Parietal lobe (tissue), 2 donors: ENCODE results near the gene CDCA5. TPM values are rescaled to one million over a fixed set of nuclear protein-coding genes. Genes with fewer than 3 reads are reported as not detected.

Experiments
- small RNA-seq: library from RNA; depleted of rRNA; stranded (forward); fragments of <200 nt; gene quantifications from one replicate; pipeline ENCODE3, GENCODE V24; 2014; ENCODE audit warnings: low replicate concordance
- total RNA-seq: library from RNA; depleted of rRNA; stranded (reverse); fragments of >200 nt; gene quantifications from one replicate; pipeline ENCODE4 v1.2.3, GENCODE V29; 2014

The CDCA5 gene, protein sequence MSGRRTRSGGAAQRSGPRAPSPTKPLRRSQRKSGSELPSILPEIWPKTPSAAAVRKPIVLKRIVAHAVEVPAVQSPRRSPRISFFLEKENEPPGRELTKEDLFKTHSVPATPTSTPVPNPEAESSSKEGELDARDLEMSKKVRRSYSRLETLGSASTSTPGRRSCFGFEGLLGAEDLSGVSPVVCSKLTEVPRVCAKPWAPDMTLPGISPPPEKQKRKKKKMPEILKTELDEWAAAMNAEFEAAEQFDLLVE
- total RNA-seq = 2.8 TPM

GRCh38 chr11:65083834-65084597, at the start of gene CDCA5, which contains the start of gene ZFPL1:
CDCA5 (minus strand) TSS chr11:65084040; CDS start chr11:65083978, 62 bp downstream.
ZFPL1 (plus strand) TSS chr11:65084222; CDS start chr11:65084699, 477 bp downstream.

GRCh38 chr11:65121865-65122696, 38.2 kb upstream of the CDCA5 start, which contains the start of the genes FAU and MRPL49:
FAU (minus strand) TSS chr11:65122134; CDS start chr11:65121813, 321 bp downstream.
MRPL49 (plus strand) TSS chr11:65122321; CDS start chr11:65122347, 26 bp downstream.

GRCh38 chr11:65117206-65118096, 33.6 kb upstream of the CDCA5 start, which contains the start of gene ZNHIT2:
ZNHIT2 (minus strand) TSS chr11:65117701; CDS start chr11:65117653, 48 bp downstream.

GRCh38 chr11:65111744-65112545, 28.1 kb upstream of the CDCA5 start, which contains the start of gene TM7SF2:
TM7SF2 (plus strand) TSS chr11:65111872; CDS start chr11:65112016, 144 bp downstream.

GRCh38 chr11:65095974-65096806, 12.3 kb upstream of the CDCA5 start, which contains the start of gene VPS51:
VPS51 (plus strand) TSS chr11:65096214; CDS start chr11:65096251, 37 bp downstream.

DNA sequence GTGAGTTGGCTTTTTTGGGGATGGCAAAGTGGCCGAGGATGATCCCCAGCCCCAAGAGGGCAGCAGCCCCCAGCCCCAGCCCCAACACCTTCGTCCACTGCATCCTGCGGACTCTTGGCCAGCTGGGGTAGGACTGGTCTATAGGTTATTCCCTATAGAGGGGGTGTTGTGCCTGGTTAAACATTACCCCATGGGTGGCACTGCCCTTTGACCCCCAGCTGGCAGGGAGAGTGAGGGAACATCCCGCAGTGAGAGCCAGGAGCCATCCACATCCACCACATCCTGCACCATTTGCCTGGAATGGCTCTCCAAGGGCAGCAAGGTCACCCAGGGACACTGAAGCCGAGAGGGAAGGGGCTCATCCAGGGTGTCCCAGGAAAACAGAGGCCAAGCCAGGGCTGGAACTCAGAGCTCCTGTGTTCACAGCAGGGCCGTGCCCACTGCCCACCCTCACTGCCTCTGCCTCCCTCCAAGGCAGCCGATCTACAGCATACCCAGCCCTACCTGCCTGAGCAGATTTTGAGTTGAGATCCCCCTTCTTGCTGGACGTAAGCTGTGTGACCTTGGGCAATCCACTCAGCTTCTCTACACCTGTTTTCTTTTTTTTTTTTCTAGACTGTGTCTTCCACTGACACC, 25.3 kb downstream of the CDCA5 start, which contains the start of gene NAALADL1:
TSS of gene NAALADL1 (minus strand) at position 135 of the 636 bp plus-strand sequence. CDS start at position 103, 32 bp downstream.

DNA sequence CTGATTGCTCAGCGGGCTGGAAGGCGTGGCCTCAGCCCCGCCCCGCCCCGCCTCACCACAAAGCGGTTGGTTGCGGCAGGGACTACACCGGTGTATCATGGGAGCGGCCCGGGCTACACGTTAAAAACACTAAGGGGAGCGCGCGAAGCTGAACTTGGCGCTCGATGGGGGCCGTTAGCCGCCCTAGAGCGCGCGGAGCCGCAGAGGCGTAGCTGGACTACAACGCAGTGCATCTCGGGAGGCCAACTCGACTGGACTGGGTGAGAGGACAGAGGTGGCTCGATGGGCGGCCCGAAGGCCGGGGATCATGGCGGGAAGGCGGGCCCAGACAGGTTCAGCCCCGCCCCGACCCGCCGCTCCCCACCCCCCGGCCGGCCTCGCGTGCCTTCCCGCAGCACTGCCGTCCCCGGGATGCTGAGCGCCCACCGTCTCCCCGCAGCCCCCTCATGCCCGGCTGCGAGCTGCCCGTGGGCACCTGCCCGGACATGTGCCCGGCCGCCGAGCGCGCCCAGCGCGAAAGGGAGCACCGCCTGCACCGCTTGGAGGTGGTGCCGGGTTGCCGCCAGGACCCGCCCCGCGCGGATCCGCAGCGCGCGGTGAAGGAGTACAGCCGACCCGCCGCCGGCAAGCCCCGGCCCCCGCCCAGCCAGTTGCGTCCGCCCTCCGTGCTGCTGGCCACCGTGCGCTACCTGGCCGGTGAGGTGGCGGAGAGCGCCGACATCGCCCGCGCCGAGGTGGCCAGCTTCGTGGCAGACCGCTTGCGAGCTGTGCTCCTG, 42.8 kb downstream of the CDCA5 start, which contains the start of gene SAC3D1:
TSS of gene SAC3D1 (plus strand) at position 364 of the 776 bp plus-strand sequence. CDS start at position 447, 83 bp downstream.

Small RNA genes within 50 kb of the gene (small RNA-seq; reads per million reads assigned to genes)
- not detected for gene SNX15

Other genes starting within 250 kb of the CDCA5 start
- gene CDC42BPG, start 239.4 kb downstream of the CDCA5 start, total RNA-seq = 0.31 TPM
- 44.4 TPM for gene EHD1, start 205.4 kb downstream of the CDCA5 start, total RNA-seq
- gene ATG2A, start 166.8 kb downstream of the CDCA5 start, total RNA-seq = 13.1 TPM
- 27.9 TPM for gene PPP2R5B, start 159.4 kb downstream of the CDCA5 start, total RNA-seq
- gene GPHA2, start 148.1 kb downstream of the CDCA5 start, total RNA-seq = not detected
- not detected for gene MAJIN, start 111.9 kb downstream of the CDCA5 start, total RNA-seq
- gene BATF2, start 87.1 kb downstream of the CDCA5 start, total RNA-seq = not detected
- gene ARL2, start 69.9 kb downstream of the CDCA5 start, total RNA-seq = 42.9 TPM
- gene SNX15, start 56.6 kb downstream of the CDCA5 start, total RNA-seq = 21.9 TPM
- gene SAC3D1, start 42.8 kb downstream of the CDCA5 start, total RNA-seq = 4.7 TPM
- gene NAALADL1, start 25.5 kb downstream of the CDCA5 start, total RNA-seq = 2.2 TPM
- gene ZFPL1, start 182 bp upstream of the CDCA5 start, total RNA-seq = 20.3 TPM
- gene VPS51, start 12.2 kb upstream of the CDCA5 start, total RNA-seq = 197 TPM
- 61.0 TPM for gene TM7SF2, start 27.8 kb upstream of the CDCA5 start, total RNA-seq
- gene ZNHIT2, start 33.7 kb upstream of the CDCA5 start, total RNA-seq = 4.7 TPM
- 168 TPM for gene FAU, start 38.1 kb upstream of the CDCA5 start, total RNA-seq
- gene MRPL49, start 38.3 kb upstream of the CDCA5 start, total RNA-seq = 29.4 TPM
- gene SYVN1, start 50.5 kb upstream of the CDCA5 start, total RNA-seq = 22.2 TPM
- not detected for gene SPDYC, start 86.2 kb upstream of the CDCA5 start, total RNA-seq
- gene CAPN1, start 97.9 kb upstream of the CDCA5 start, total RNA-seq = 65.7 TPM
- 4.7 TPM for gene POLA2, start 177.9 kb upstream of the CDCA5 start, total RNA-seq
- 9.4 TPM for gene CDC42EP2, start 230.8 kb upstream of the CDCA5 start, total RNA-seq
- gene DPF2, start 249.8 kb upstream of the CDCA5 start, total RNA-seq = 50.7 TPM